Measurements from ENCODE around the gene ARFGAP3.

The ARFGAP3 gene

GRCh38 chr22:42878561-42879305 is 21.7 kb upstream of the ARFGAP3 start:
- H3K4me1 Mint-ChIP-seq, result peaks cover 4% of the 10 kb centered on the region
- H3K36me3 Mint-ChIP-seq (ENCODE audit: low read depth), result peaks cover 26% of the 10 kb centered on the region
- no peak overlapping the region for H3K27ac Mint-ChIP-seq
- H3K9me3 Mint-ChIP-seq, result no peaks in the 10 kb centered on the region
- H3K4me3 Mint-ChIP-seq, result no peak overlapping the region
- TF ChIP-seq, protein P1, sequence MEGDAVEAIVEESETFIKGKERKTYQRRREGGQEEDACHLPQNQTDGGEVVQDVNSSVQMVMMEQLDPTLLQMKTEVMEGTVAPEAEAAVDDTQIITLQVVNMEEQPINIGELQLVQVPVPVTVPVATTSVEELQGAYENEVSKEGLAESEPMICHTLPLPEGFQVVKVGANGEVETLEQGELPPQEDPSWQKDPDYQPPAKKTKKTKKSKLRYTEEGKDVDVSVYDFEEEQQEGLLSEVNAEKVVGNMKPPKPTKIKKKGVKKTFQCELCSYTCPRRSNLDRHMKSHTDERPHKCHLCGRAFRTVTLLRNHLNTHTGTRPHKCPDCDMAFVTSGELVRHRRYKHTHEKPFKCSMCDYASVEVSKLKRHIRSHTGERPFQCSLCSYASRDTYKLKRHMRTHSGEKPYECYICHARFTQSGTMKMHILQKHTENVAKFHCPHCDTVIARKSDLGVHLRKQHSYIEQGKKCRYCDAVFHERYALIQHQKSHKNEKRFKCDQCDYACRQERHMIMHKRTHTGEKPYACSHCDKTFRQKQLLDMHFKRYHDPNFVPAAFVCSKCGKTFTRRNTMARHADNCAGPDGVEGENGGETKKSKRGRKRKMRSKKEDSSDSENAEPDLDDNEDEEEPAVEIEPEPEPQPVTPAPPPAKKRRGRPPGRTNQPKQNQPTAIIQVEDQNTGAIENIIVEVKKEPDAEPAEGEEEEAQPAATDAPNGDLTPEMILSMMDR (IDR thresholded peaks at IDR 0.05), result no peak
- no peaks in the 10 kb centered on the region for H3K27me3 Mint-ChIP-seq (ENCODE audit: low read depth, poor library complexity)
- no peak for DNase-seq

DNA sequence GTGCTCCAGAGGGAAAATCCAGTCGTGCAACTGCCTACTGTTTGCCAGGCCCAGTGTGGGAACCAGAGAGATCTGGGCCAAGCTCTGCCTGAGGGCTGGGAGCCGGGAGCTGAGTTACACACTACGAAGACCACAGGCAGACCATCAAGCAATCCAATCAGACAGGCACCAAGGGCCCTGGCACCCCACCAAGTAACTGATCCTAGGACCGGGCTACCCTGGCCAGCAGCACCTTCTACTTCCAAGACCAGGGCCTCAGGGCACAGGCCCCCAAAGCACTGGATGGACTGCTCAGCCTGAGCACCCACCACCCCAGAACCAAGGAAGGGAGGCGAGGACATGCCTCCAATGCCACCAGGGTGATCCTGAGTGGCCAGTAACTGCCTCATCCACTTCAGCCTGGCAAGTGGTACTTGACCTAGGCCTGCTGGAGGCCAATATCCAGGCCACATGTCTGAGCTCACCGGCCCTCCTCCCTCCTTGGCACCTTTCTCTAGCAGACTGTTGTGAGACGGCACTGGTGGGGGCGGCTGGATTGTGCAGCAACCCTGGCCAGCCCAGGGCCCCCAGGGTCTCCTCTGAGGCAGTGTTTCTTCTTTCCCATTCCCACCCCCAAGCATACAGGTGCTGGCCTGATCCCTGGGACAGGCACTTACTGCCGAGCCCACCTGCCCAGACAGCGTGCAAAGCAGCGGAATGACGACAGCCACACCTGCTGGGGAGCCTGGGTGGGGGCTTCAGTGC is 20.7 kb upstream of the ARFGAP3 start:
- Mint-ChIP-seq H3K27me3 (ENCODE audit: low read depth, poor library complexity) (no peaks in the 10 kb centered on the region), H3K4me1 (peaks cover 4% of the 10 kb centered on the region), H3K27ac (peak overlapping the region; percentile 72), H3K9me3 (no peaks in the 10 kb centered on the region), H3K36me3 (ENCODE audit: low read depth) (peaks cover 25% of the 10 kb centered on the region), H3K4me3 (no peak overlapping the region)
- TF ChIP-seq, protein P1 (IDR thresholded peaks at IDR 0.05), result no peak
- no peak for DNase-seq

DNA sequence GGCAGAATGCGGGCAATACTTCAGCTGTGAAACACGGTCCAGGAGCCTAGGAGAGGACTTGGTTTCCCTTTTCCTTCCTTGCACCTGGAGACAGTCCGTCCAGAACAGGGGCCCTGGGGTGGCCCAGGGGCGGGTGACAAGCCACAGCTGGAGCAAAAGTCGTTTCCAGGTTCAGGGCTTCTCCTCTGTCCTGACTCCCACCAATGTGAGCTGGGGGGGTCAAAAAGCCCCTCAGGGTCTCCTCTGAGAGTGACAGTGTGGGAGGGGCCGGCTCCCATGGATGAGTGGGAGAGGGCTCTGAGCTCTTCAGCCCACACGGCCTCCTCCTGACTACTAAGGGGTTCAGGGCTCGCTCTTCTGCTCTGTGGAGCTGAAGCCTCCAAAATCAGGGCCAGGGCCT is 20.1 kb upstream of the ARFGAP3 start:
- TF ChIP-seq, protein P1 (IDR thresholded peaks at IDR 0.05), result no peak
- H3K4me1 Mint-ChIP-seq, result peaks cover 4% of the 10 kb centered on the region
- peak overlapping the region; percentile 72 for H3K27ac Mint-ChIP-seq
- no peak for DNase-seq
- H3K27me3 Mint-ChIP-seq (ENCODE audit: low read depth, poor library complexity), result no peaks in the 10 kb centered on the region
- H3K36me3 Mint-ChIP-seq (ENCODE audit: low read depth), result peaks cover 25% of the 10 kb centered on the region
- no peaks in the 10 kb centered on the region for H3K9me3 Mint-ChIP-seq
- H3K4me3 Mint-ChIP-seq, result no peak overlapping the region

DNA sequence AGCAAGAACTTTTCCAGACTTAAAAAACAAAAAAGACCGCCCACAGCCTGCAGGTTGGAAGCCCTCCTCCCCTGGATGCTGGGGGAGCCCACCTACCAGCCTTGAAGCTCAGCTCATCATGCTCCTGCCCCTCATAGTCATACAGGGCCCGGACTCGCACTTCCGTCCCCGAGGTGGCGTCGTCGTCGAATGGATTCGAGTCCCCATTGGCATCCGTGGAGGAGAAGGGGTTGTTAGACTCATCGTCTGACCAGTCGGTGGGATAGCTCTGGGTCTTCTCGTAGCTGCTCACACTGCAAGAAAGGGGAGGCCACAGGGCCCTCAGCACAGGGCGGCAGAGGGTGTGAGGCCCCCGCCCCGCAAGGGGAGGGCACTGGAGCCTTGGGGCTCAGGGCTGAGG is 19.0 kb upstream of the ARFGAP3 start:
- H3K4me3 Mint-ChIP-seq, result no peak overlapping the region
- H3K4me1 Mint-ChIP-seq, result peaks cover 4% of the 10 kb centered on the region
- H3K36me3 Mint-ChIP-seq (ENCODE audit: low read depth), result peaks cover 29% of the 10 kb centered on the region
- H3K27me3 Mint-ChIP-seq (ENCODE audit: low read depth, poor library complexity), result no peaks in the 10 kb centered on the region
- DNase-seq, result no peak
- H3K27ac Mint-ChIP-seq, result no peak overlapping the region
- TF ChIP-seq, protein P1 (IDR thresholded peaks at IDR 0.05), result no peak
- no peaks in the 10 kb centered on the region for H3K9me3 Mint-ChIP-seq

- Mint-ChIP-seq H3K4me3 (no peak overlapping the region), H3K27ac (no peak overlapping the region), H3K27me3 (ENCODE audit: low read depth, poor library complexity) (no peaks in the 10 kb centered on the region), H3K4me1 (no peaks in the 10 kb centered on the region), H3K9me3 (no peaks in the 10 kb centered on the region), H3K36me3 (ENCODE audit: low read depth) (peaks cover 29% of the 10 kb centered on the region)
- TF ChIP-seq, protein P1 (IDR thresholded peaks at IDR 0.05), result no peak
- no peak for DNase-seq
Observed at GRCh38 chr22:42874010-42874409, 16.9 kb upstream of the ARFGAP3 start.

All from nephron progenitor cell (in vitro differentiated cells).